ENCODE data around the gene HEPACAM.

HEPACAM gene

GRCh38 chr11:124946735-124947141, 10.9 kb upstream of the HEPACAM start:
- H3K27ac ChIP-seq = no peak overlapping the region
- no peaks in the 10 kb centered on the region for H3K9me3 ChIP-seq
- no peaks in the 10 kb centered on the region for H3K36me3 ChIP-seq
- peaks cover 17% of the 10 kb centered on the region for H3K27me3 ChIP-seq
- TF ChIP-seq, protein P1, sequence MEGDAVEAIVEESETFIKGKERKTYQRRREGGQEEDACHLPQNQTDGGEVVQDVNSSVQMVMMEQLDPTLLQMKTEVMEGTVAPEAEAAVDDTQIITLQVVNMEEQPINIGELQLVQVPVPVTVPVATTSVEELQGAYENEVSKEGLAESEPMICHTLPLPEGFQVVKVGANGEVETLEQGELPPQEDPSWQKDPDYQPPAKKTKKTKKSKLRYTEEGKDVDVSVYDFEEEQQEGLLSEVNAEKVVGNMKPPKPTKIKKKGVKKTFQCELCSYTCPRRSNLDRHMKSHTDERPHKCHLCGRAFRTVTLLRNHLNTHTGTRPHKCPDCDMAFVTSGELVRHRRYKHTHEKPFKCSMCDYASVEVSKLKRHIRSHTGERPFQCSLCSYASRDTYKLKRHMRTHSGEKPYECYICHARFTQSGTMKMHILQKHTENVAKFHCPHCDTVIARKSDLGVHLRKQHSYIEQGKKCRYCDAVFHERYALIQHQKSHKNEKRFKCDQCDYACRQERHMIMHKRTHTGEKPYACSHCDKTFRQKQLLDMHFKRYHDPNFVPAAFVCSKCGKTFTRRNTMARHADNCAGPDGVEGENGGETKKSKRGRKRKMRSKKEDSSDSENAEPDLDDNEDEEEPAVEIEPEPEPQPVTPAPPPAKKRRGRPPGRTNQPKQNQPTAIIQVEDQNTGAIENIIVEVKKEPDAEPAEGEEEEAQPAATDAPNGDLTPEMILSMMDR (IDR thresholded peaks at IDR 0.05) = no peak
- no peaks in the 10 kb centered on the region for H3K4me1 ChIP-seq (ENCODE audit: control insufficient read depth in 1 of 2, insufficient read depth in 1 of 2, low read depth in 1 of 2, low read length in 1 of 2)
- H3K4me3 ChIP-seq (ENCODE audit: low read depth in 1 of 2, low read length in 1 of 2) = no peak overlapping the region

DNA sequence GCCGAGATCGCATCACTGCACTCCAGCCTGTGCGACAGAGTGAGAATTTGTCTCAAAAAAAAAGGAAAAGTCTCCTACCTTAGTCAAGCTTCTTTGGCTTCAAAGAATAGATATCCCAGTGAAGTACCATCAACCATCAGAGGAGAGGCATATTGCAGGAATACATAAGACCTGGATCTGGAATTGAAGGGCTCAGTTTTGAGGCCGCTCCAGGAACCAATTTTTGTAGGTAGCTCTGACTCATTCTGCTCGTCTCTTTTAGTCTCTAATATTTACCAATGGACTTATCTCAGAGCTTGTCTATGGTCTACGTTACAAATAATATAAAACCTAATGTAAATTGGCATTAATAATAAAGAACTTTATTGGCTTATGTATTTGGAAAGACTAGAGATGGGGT, 10.0 kb upstream of the HEPACAM start:
- Histone ChIP-seq H3K36me3 (no peaks in the 10 kb centered on the region), H3K27me3 (peaks cover 8% of the 10 kb centered on the region), H3K27ac (no peak overlapping the region), H3K9me3 (no peaks in the 10 kb centered on the region), H3K4me3 (ENCODE audit: low read depth in 1 of 2, low read length in 1 of 2) (no peak overlapping the region), H3K4me1 (ENCODE audit: control insufficient read depth in 1 of 2, insufficient read depth in 1 of 2, low read depth in 1 of 2, low read length in 1 of 2) (no peaks in the 10 kb centered on the region)
- TF ChIP-seq, protein P1 (IDR thresholded peaks at IDR 0.05) = no peak

GRCh38 chr11:124944565-124944964, 8.7 kb upstream of the HEPACAM start:
- TF ChIP-seq, protein P1 (IDR thresholded peaks at IDR 0.05) = no peak
- Histone ChIP-seq H3K9me3 (no peaks in the 10 kb centered on the region), H3K36me3 (no peaks in the 10 kb centered on the region), H3K4me3 (ENCODE audit: low read depth in 1 of 2, low read length in 1 of 2) (no peak overlapping the region), H3K4me1 (ENCODE audit: control insufficient read depth in 1 of 2, insufficient read depth in 1 of 2, low read depth in 1 of 2, low read length in 1 of 2) (no peaks in the 10 kb centered on the region), H3K27ac (no peak overlapping the region), H3K27me3 (no peaks in the 10 kb centered on the region)

DNA sequence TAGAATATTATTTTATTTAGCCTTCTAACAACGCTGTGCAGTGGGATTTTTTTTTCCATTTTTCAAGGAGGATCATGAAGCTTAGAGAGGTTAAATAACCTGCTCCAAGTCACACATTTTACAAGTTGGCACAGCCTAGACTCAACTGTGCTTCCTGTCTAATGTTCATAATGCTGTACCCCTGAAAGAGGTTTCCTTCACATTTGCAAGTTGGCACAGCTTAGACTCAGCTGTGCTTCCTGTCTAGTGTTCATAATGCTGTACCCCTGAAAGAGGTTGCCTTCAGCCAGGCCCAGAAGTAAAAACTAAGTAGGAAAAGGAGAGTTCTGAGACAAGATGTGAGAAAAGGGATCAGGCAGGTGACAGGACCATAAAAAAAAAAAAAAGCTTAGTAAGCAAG, 7.9 kb upstream of the HEPACAM start:
- H3K36me3 ChIP-seq = no peaks in the 10 kb centered on the region
- H3K27ac ChIP-seq = no peak overlapping the region
- no peaks in the 10 kb centered on the region for H3K9me3 ChIP-seq
- H3K4me3 ChIP-seq (ENCODE audit: low read depth in 1 of 2, low read length in 1 of 2) = no peak overlapping the region
- no peaks in the 10 kb centered on the region for H3K27me3 ChIP-seq
- no peaks in the 10 kb centered on the region for H3K4me1 ChIP-seq (ENCODE audit: control insufficient read depth in 1 of 2, insufficient read depth in 1 of 2, low read depth in 1 of 2, low read length in 1 of 2)
- TF ChIP-seq, protein P1 (IDR thresholded peaks at IDR 0.05) = no peak

GRCh38 chr11:124943254-124943616, 7.4 kb upstream of the HEPACAM start:
- H3K36me3 ChIP-seq = no peaks in the 10 kb centered on the region
- H3K9me3 ChIP-seq = no peaks in the 10 kb centered on the region
- no peak overlapping the region for H3K27ac ChIP-seq
- H3K4me1 ChIP-seq (ENCODE audit: control insufficient read depth in 1 of 2, insufficient read depth in 1 of 2, low read depth in 1 of 2, low read length in 1 of 2) = no peaks in the 10 kb centered on the region
- H3K4me3 ChIP-seq (ENCODE audit: low read depth in 1 of 2, low read length in 1 of 2) = no peak overlapping the region
- no peaks in the 10 kb centered on the region for H3K27me3 ChIP-seq
- TF ChIP-seq, protein P1 (IDR thresholded peaks at IDR 0.05) = no peak

All from neutrophil (primary cell).